ENCODE data around the gene ARRB1. TPM values are rescaled to one million over a fixed set of nuclear protein-coding genes. Genes with fewer than 3 reads are reported as not detected.

Gene ARRB1
- polyA plus RNA-seq, 2 of the 4 experiments (the other 2 are of a cell fraction), result 6.8 to 14.3 TPM

DNA sequence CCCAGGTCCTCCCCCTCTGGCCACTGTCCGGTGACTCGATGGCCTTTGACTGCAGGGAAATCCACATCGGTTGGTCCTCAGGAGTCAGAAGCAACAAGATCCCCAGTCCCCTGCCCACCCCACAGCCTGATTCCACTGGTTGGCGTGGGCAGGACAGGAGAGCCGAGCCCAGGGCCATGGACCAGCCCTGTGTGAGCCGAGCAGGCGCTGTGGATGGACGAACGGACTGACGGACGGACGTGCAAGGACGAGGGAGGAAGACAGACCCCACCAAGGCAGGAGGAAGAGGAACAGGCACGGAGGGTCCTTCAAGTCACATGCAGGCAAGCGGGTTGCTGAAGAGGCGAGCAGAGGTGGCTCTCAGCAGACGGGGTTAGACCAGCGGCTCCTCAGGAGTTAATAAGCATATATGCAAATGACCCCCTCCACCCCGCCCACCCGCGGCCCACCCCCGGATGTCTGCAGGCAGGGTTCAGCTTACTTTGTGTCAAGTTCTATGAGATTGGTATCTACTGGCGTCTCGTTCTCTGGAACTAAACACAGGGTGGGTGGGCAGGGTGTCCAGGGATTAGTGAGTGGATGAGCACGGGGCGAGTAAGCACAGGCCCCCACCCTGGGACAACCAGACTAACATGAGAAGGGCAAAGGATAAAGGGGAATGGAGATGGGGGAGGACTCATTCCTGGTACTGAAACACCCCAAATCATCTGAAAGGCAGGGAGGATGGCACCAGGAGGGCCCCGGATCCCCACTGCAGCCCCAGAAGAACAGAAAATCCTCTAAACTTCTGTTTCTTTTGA is 84.1 kb downstream of the ARRB1 start:
- TF ChIP-seq BHLHE40 (IDR thresholded peaks at IDR 0.05; ENCODE audit: low read depth, low read length) (no peak), RCOR1 (IDR thresholded peaks at IDR 0.05; ENCODE audit: low read depth, low read length) (no peak)
- H3K9me3 ChIP-seq, result no peaks in the 10 kb centered on the region
- no peak for DNase-seq (ENCODE audit: low read depth in 1 of 2, low spot score in 1 of 2)
- 81% methylated on average over 22 of the region's 27 CpGs for WGBS (ENCODE audit: missing lambda C conversion rate)
- no peak overlapping the region for H3K27ac ChIP-seq
- no peak for FAIRE-seq
- CTCF ChIA-PET, result interaction anchor here (4.3 to 8.1 kb wide), 3 partner anchors 14 to 26 kb away, joined by 23 to 69 read pairs (median 52); partner anchors contain the start of gene TPBGL
- H3K4me2 ChIP-seq, result no peak overlapping the region
- H3K4me3 ChIP-seq, result no peak overlapping the region
- POLR2A ChIA-PET, result no interaction called here
- no peak for ATAC-seq
- peaks cover 9% of the 10 kb centered on the region; the same call in 1 of the 3 replicates for H3K4me1 ChIP-seq

DNA sequence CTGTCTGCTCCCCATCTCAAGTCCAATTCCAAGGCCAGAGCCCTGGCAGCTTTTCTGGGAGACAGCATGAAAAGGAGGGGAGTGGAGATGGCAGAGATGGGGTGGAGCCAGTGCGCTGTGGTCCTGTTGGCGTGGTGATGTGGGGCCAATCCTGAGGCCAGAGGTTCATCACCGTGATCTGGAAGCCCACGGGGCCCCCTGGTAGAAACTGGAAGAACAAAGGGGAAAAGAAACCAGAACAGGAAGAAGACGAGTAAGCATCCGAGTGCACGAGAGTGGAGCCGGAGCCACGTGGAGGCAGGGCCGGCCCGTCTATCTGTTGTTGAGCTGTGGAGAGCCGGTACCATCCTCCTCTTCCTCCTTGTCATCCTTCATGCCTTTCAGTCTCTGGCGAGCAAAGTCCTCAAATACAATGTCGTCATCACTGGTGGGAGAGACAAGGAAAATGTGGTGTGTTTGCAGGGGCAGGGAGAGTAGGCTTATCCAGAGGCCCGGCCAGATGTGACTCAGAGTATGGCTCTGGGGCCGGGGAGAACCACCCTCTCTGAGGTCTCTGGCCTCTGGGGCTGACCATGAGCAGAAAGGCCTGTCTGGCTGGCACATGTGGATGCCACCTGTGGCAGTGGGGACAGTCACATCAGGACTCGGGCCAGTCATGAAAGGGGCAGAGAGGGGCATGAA is 85.5 kb downstream of the ARRB1 start:
- Histone ChIP-seq H3K9me3 (no peaks in the 10 kb centered on the region), H3K4me2 (no peak overlapping the region), H3K4me1 (peaks cover 9% of the 10 kb centered on the region; the same call in 1 of the 3 replicates), H3K4me3 (no peak overlapping the region), H3K27ac (no peak overlapping the region)
- DNase-seq (ENCODE audit: low read depth in 1 of 2, low spot score in 1 of 2) (no peak), FAIRE-seq (no peak), ATAC-seq (no peak)
- CTCF ChIA-PET, result interaction anchor here (1.5 to 9.7 kb wide), 4 partner anchors 14 to 243 kb away, joined by 4 to 77 read pairs (median 32); no protein-coding TSS in a partner anchor
- WGBS (ENCODE audit: missing lambda C conversion rate), result 77% methylated on average over 17 of the region's 17 CpGs
- POLR2A ChIA-PET, result interaction anchor here (0.6 kb wide), 1 partner anchor 752 kb away, joined by 4 read pairs; no protein-coding TSS in a partner anchor
- TF ChIP-seq RCOR1 (IDR thresholded peaks at IDR 0.05; ENCODE audit: low read depth, low read length) (no peak), RAD21 (conservative IDR thresholded peaks at IDR 0.05 in 1 of 2, IDR thresholded peaks at IDR 0.05 in 1 of 2) (no peak), CHD2 (IDR thresholded peaks at IDR 0.05; ENCODE audit: low read length, partially characterized antibody) (no peak), POLR2A (IDR thresholded peaks at IDR 0.05; ENCODE audit: low read length) (no peak), SREBF2 (IDR thresholded peaks at IDR 0.05) (no peak), EHMT2 (IDR thresholded peaks at IDR 0.05; ENCODE audit: low read depth) (no peak), FOSL2 (IDR thresholded peaks at IDR 0.05) (no peak), FOSL2 (CRISPR knock-in tag; IDR thresholded peaks at IDR 0.05) (no peak), ZFP36 (IDR thresholded peaks at IDR 0.05; ENCODE audit: borderline replicate concordance, partially characterized antibody) (no peak)

DNA sequence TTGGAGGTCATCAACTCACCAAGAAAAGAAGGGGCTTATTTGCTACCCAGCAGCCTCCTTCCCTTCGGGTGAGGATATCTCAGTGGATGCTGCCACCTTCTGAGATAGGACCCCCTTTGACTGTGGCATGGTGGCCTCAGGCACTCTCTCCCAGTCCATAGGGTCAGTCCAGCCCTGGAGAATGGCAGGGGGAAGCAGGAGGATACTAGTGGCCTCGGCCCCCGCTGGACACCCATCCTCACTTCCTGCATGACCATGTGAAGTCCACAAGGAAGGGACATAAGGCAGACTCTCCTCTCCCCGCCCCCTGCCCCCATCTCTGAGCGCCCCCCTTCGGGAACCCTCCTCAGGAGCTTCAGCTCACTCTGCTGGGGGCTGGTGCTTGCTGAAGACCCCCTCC is 86.5 kb downstream of the ARRB1 start:
- ChIA-PET CTCF (interaction anchor here (0.7 to 9.7 kb wide), 7 partner anchors 15 to 335 kb away, joined by 3 to 77 read pairs (median 4); partner anchors contain the start of gene TPBGL), POLR2A (interaction anchor here (0.6 kb wide), 1 partner anchor 751 kb away, joined by 4 read pairs; no protein-coding TSS in a partner anchor)
- ATAC-seq (no peak), DNase-seq (ENCODE audit: low read depth in 1 of 2, low spot score in 1 of 2) (no peak), FAIRE-seq (no peak)
- Histone ChIP-seq H3K4me2 (no peak overlapping the region), H3K4me1 (peaks cover 9% of the 10 kb centered on the region; the same call in 1 of the 3 replicates), H3K4me3 (no peak overlapping the region), H3K27ac (no peak overlapping the region), H3K9me3 (no peaks in the 10 kb centered on the region)
- TF ChIP-seq KDM5A (IDR thresholded peaks at IDR 0.05), result no peak
- TF ChIP-seq TP53 (CRISPR knock-in tag; IDR thresholded peaks at IDR 0.05), result no peak
- TF ChIP-seq CHD2 (IDR thresholded peaks at IDR 0.05; ENCODE audit: low read length, partially characterized antibody), result no peak
- no peak for TF ChIP-seq RNF2 (IDR thresholded peaks at IDR 0.05; ENCODE audit: borderline replicate concordance, low read depth)
- no peak for TF ChIP-seq POLR2A (IDR thresholded peaks at IDR 0.05; ENCODE audit: low read length)
- no peak for TF ChIP-seq HOXA7 (CRISPR knock-in tag; IDR thresholded peaks at IDR 0.05)
- no peak for TF ChIP-seq SMC3 (IDR thresholded peaks at IDR 0.05)
- no peak for TF ChIP-seq FOXS1 (CRISPR knock-in tag; IDR thresholded peaks at IDR 0.05)
- TF ChIP-seq NR3C1 (IDR thresholded peaks at IDR 0.05), result no peak
- TF ChIP-seq, protein P1, sequence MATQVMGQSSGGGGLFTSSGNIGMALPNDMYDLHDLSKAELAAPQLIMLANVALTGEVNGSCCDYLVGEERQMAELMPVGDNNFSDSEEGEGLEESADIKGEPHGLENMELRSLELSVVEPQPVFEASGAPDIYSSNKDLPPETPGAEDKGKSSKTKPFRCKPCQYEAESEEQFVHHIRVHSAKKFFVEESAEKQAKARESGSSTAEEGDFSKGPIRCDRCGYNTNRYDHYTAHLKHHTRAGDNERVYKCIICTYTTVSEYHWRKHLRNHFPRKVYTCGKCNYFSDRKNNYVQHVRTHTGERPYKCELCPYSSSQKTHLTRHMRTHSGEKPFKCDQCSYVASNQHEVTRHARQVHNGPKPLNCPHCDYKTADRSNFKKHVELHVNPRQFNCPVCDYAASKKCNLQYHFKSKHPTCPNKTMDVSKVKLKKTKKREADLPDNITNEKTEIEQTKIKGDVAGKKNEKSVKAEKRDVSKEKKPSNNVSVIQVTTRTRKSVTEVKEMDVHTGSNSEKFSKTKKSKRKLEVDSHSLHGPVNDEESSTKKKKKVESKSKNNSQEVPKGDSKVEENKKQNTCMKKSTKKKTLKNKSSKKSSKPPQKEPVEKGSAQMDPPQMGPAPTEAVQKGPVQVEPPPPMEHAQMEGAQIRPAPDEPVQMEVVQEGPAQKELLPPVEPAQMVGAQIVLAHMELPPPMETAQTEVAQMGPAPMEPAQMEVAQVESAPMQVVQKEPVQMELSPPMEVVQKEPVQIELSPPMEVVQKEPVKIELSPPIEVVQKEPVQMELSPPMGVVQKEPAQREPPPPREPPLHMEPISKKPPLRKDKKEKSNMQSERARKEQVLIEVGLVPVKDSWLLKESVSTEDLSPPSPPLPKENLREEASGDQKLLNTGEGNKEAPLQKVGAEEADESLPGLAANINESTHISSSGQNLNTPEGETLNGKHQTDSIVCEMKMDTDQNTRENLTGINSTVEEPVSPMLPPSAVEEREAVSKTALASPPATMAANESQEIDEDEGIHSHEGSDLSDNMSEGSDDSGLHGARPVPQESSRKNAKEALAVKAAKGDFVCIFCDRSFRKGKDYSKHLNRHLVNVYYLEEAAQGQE (IDR thresholded peaks at IDR 0.05), result no peak
- TF ChIP-seq MYC (IDR thresholded peaks at IDR 0.05; ENCODE audit: borderline replicate concordance, low read length), result no peak
- TF ChIP-seq PHF8 (IDR thresholded peaks at IDR 0.05; ENCODE audit: borderline replicate concordance, low read depth), result no peak
- no peak for TF ChIP-seq ZSCAN20 (CRISPR knock-in tag; IDR thresholded peaks at IDR 0.05)
- TF ChIP-seq CBX2 (IDR thresholded peaks at IDR 0.05; ENCODE audit: borderline replicate concordance, low read depth), result no peak
- 50% methylated on average over 3 of the region's 6 CpGs for WGBS (ENCODE audit: missing lambda C conversion rate)

Data from A549 (cell line).